Measurements from ENCODE around the gene OSBPL3.
A peak's percentile ranks its signal among the peaks of the same experiment; 100 is the strongest.

OSBPL3 gene

DNA sequence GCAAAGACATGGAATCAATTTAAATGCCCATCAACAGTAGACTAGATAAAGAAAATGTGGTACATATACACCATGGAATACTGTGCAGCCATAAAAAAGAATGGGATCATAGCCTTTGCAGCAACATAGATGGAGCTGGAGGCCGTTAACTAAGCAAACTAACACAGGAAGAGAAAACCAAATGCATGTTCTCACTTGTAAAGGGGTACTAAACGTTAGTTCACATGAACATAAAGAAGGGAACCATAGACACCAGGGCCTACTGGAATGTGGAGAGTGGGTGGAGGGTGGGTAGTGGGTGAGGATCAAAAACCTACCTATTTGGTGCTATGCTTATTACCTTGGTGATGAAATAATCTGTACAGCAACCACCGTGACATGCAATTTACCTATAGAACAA lies 144.3 kb downstream of the OSBPL3 start:
- H3K4me3 ChIP-seq (ENCODE audit: low read depth, low read length) = no peak overlapping the region
- no peaks in the 10 kb centered on the region for H3K9me3 ChIP-seq (ENCODE audit: control insufficient read depth, insufficient read depth, low read depth, low read length)
- no peaks in the 10 kb centered on the region for H3K4me1 ChIP-seq (ENCODE audit: control insufficient read depth, insufficient read depth, low read length)
- peaks cover 7 to 11% of the 10 kb centered on the region in 2 experiments for H3K36me3 ChIP-seq (ENCODE audit: control insufficient read depth in 2 of 2, insufficient read depth in 1 of 2, low read length in 2 of 2)
- POLR2A ChIA-PET = no interaction called here
- CTCF ChIA-PET = interaction anchor here (1.7 kb wide), 1 partner anchor 144 kb away, joined by 5 read pairs; the partner anchor contains the start of gene OSBPL3
- H3K27ac ChIP-seq (ENCODE audit: extremely low read depth, low read depth, low read length) = no peak overlapping the region
- TF ChIP-seq ZNF518A (tag by site-specific recombination; conservative IDR thresholded peaks at IDR 0.05; ENCODE audit: low read depth) = no peak
- no peak for TF ChIP-seq ZNF155 (tag by site-specific recombination; IDR thresholded peaks at IDR 0.05)
- no peak for TF ChIP-seq HOXD13 (CRISPR knock-in tag; IDR thresholded peaks at IDR 0.05; ENCODE audit: borderline replicate concordance)
- TF ChIP-seq SCRT2 (tag by site-specific recombination; IDR thresholded peaks at IDR 0.05) = no peak
- TF ChIP-seq YY2 (tag by site-specific recombination; IDR thresholded peaks at IDR 0.05) = no peak
- TF ChIP-seq ZNF776 (tag by site-specific recombination; IDR thresholded peaks at IDR 0.05; ENCODE audit: borderline replicate concordance) = no peak
- no peak for TF ChIP-seq GFI1B (tag by site-specific recombination; IDR thresholded peaks at IDR 0.05)
- no peak for TF ChIP-seq ZNF16 (tag by site-specific recombination; IDR thresholded peaks at IDR 0.05; ENCODE audit: low read depth)

DNA sequence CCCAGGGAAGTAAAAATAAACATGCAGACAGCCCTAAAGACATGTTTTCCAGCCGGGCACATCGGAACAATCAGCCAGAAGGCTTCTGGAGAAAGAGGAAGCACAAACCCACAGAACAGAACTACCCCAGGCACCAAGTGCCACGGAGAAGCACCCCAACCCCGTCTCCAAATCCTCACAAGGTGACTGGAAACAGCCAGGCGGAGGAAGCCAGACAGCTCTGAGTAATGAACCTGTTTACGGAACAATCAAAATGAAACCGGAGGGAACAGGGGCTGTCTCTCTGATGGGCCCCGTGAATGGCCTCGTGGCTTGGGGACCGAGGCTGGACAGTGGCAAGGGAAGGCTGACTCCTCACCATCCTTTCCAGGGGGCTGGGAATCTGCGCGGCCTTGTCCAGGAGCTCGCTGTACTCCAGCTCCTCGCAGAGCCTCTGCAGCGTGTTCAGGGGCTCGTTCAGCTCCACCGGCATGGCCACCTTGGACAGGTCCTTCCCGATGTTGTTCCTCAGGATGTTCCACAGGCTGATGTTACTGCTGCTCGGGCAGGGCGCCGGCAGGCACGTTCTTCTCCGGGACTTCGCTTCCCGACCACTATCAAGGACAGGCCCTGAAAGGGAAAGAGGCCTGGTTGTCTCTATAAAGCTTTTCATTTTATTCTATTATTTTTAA lies 145.7 kb downstream of the OSBPL3 start:
- POLR2A ChIA-PET = no interaction called here

More for the DNA sequence above, 145.7 kb downstream of the OSBPL3 start:
- no peak overlapping the region for H3K4me3 ChIP-seq (ENCODE audit: low read depth, low read length)
- no peaks in the 10 kb centered on the region for H3K4me1 ChIP-seq (ENCODE audit: control insufficient read depth, insufficient read depth, low read length)
- H3K9me3 ChIP-seq (ENCODE audit: control insufficient read depth, insufficient read depth, low read depth, low read length) = no peaks in the 10 kb centered on the region
- TF ChIP-seq ZBTB21 (tag by site-specific recombination; IDR thresholded peaks at IDR 0.05) (no peak), MZF1 (tag by site-specific recombination; IDR thresholded peaks at IDR 0.05; ENCODE audit: borderline replicate concordance) (no peak), REST (tag by site-specific recombination; IDR thresholded peaks at IDR 0.05) (peak; percentile 55; the same call in 1 of the 2 replicates), ZNF514 (tag by site-specific recombination; IDR thresholded peaks at IDR 0.05) (no peak), ZNF133 (tag by site-specific recombination; IDR thresholded peaks at IDR 0.05) (no peak)
- CTCF ChIA-PET = interaction anchor here (1.7 kb wide), 1 partner anchor 145 kb away, joined by 5 read pairs; the partner anchor contains the start of gene OSBPL3
- H3K36me3 ChIP-seq (ENCODE audit: control insufficient read depth in 2 of 2, insufficient read depth in 1 of 2, low read length in 2 of 2) = peaks cover 0 to 16% of the 10 kb centered on the region in 2 experiments; a peak in 1 of 3 replicates
- H3K27ac ChIP-seq (ENCODE audit: extremely low read depth, low read depth, low read length) = no peak overlapping the region

Measured in HEK293 (cell line).